ENCODE data around the gene NEK2.

NEK2 gene

DNA sequence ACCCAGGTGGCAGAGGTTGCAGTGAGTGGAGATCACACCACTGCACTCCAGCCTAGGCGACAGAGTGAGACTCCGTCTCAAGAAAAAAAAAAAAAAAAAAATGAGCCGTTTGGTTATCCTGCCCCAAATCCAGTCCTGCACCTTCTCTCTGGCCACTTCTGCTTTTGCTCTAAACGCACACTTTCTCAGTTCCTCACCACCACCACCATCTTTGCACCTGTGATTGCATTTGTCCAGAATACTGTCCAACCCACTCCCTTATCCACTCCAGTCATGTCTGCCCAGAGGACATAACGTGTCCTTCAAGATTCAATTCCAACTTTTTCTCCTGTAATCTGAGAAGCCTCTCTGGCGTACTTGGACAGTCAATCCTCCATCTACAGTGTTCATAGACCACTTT is 2.2 kb upstream of the NEK2 start:
- Histone ChIP-seq H3K36me3 (peaks cover 4% of the 10 kb centered on the region; the same call in 1 of the 2 replicates), H3K4me3 (ENCODE audit: low read depth, low read length) (no peak overlapping the region), H3K9me3 (no peaks in the 10 kb centered on the region), H3K4me1 (peaks cover 5% of the 10 kb centered on the region; the same call in 1 of the 2 replicates), H3K27me3 (no peaks in the 10 kb centered on the region)
- DNase-seq, result no peak
- TF ChIP-seq, protein P1, sequence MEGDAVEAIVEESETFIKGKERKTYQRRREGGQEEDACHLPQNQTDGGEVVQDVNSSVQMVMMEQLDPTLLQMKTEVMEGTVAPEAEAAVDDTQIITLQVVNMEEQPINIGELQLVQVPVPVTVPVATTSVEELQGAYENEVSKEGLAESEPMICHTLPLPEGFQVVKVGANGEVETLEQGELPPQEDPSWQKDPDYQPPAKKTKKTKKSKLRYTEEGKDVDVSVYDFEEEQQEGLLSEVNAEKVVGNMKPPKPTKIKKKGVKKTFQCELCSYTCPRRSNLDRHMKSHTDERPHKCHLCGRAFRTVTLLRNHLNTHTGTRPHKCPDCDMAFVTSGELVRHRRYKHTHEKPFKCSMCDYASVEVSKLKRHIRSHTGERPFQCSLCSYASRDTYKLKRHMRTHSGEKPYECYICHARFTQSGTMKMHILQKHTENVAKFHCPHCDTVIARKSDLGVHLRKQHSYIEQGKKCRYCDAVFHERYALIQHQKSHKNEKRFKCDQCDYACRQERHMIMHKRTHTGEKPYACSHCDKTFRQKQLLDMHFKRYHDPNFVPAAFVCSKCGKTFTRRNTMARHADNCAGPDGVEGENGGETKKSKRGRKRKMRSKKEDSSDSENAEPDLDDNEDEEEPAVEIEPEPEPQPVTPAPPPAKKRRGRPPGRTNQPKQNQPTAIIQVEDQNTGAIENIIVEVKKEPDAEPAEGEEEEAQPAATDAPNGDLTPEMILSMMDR (IDR thresholded peaks at IDR 0.05; ENCODE audit: low read depth, low read length), result no peak

DNA sequence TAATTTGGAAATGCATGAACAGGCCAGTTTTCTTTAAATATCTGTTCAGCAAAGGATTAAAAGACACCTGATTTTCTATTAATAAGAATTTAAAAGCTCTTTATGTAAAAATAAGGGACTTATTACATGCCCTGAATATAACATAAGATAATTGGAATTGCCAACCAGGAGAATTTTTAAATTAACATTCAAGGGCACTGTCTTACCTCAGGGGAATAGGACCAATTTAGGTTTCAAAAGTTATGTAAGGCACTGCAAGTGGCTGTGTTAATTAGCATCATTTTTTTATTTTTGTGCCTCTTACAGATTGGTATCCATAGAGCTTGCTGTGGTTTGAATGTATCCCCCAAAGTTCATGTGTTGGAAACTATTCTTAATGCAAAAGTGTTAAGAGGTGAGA is 1.3 kb upstream of the NEK2 start:
- no peaks in the 10 kb centered on the region for H3K9me3 ChIP-seq
- no peak overlapping the region for H3K4me3 ChIP-seq (ENCODE audit: low read depth, low read length)
- no peak for DNase-seq
- TF ChIP-seq, protein P1 (IDR thresholded peaks at IDR 0.05; ENCODE audit: low read depth, low read length), result no peak
- H3K4me1 ChIP-seq, result peaks cover 5% of the 10 kb centered on the region; the same call in 1 of the 2 replicates
- H3K36me3 ChIP-seq, result peaks cover 4% of the 10 kb centered on the region; the same call in 1 of the 2 replicates
- H3K27me3 ChIP-seq, result no peaks in the 10 kb centered on the region

DNA sequence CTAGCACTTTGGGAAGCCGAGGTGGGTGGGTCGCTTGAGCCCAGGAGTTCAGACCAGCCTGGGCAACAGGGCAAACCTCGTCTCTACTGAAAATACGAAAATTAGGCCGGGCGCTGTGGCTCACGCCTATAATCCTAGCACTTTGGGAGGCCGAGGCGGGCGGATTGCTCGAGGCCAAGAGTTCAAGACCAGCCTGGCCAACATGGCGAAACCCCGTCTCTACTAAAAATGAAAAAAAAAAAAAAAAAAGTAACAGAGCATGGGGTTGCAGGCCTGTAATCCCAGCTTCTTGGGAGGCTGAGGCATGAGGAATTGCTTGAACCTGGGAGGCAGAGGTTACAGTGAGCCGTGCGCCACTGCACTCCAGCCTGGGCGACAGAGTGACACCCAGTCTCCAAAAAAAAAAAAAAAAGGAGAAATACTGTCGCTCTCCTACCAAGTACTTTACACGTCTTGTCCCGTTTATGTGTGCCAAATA is 724 bp upstream of the NEK2 start:
- Histone ChIP-seq H3K4me3 (ENCODE audit: low read depth, low read length) (peak overlapping the region; percentile 92), H3K9me3 (no peaks in the 10 kb centered on the region), H3K4me1 (peaks cover 2% of the 10 kb centered on the region; the same call in 1 of the 2 replicates), H3K36me3 (peaks cover 4% of the 10 kb centered on the region; the same call in 1 of the 2 replicates), H3K27me3 (no peaks in the 10 kb centered on the region)
- TF ChIP-seq, protein P1 (IDR thresholded peaks at IDR 0.05; ENCODE audit: low read depth, low read length), result no peak
- no peak for DNase-seq

DNA sequence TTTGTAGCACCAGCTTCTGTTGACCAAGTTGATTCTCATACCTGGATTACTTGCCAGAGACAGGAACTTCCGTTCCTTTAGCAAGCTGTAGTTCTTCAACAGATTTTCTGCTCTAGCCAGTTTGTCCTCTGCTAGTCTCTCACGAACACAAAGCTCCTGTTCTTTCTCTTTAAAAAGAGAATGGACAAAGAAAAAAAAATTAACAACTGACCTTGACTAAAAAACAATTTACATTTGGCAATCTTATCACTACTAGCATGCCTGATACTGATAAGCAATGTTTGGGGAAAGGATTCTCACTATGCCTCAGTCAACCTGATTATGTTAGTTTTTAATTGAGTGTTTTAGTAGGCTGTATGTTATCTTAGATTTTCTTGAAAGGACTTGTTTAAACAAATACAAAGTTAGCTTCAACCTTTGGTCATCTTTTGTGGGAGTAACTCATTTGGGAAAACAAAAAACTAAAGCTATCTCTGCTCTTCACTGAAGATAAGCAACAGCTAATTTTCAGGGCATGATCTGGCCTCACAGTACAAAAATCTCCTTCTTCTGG is 8.3 kb downstream of the NEK2 start:
- Histone ChIP-seq H3K9me3 (no peaks in the 10 kb centered on the region), H3K36me3 (peaks cover 16% of the 10 kb centered on the region), H3K27me3 (no peaks in the 10 kb centered on the region), H3K4me3 (ENCODE audit: low read depth, low read length) (no peak overlapping the region), H3K4me1 (no peaks in the 10 kb centered on the region)
- TF ChIP-seq, protein P1 (IDR thresholded peaks at IDR 0.05; ENCODE audit: low read depth, low read length), result no peak
- DNase-seq, result no peak

DNA sequence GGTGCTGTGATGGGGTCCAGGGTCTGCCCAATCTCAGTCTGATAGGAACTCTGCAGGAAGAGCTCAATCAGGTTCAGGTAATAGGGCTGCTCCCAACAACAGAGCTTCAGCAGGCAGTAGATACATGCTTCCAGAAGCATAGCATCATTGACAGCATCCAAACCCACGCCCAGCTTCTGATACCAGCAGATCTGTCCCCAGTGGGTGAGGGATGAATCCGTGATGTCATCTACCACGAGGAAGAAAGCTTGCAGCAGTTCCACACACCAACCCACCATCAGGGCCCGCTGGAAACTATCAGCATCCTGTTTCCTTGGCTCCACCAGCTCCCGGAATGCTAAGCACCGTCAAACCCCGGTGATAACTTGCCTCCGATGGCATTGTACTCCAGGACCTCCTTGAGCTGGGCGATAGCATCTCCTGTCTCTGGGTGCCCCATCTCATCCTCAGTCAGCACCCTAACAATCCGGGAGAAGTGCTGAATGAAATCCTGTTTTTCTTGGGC is 14.7 kb downstream of the NEK2 start:
- no peak for DNase-seq
- TF ChIP-seq, protein P1 (IDR thresholded peaks at IDR 0.05; ENCODE audit: low read depth, low read length), result no peak
- Histone ChIP-seq H3K36me3 (no peaks in the 10 kb centered on the region), H3K27me3 (no peaks in the 10 kb centered on the region), H3K4me1 (no peaks in the 10 kb centered on the region), H3K9me3 (no peaks in the 10 kb centered on the region), H3K4me3 (ENCODE audit: low read depth, low read length) (no peak overlapping the region)

DNA sequence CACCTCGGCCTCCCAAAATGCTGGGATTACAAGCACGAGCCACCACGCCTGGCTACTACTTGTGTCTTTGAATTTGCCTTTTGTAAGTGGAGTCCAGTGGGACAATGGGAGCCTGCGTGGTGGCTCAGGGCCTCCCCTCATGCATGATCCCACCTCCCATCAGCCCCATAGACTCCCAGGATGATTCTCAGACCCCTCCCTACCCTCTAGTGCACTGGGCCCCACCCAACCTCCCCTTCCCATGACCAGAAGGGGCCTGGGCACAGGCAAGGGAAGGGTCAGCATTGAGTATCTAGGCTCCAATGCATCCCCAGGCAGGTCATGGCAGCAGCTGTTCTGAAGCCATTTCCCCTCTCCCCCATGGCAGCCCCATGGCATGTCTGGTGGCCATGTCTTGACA is 18.7 kb downstream of the NEK2 start:
- DNase-seq, result no peak
- no peaks in the 10 kb centered on the region for H3K9me3 ChIP-seq
- H3K27me3 ChIP-seq, result no peaks in the 10 kb centered on the region
- TF ChIP-seq, protein P1 (IDR thresholded peaks at IDR 0.05; ENCODE audit: low read depth, low read length), result no peak
- no peak overlapping the region for H3K4me3 ChIP-seq (ENCODE audit: low read depth, low read length)
- no peaks in the 10 kb centered on the region for H3K36me3 ChIP-seq
- H3K4me1 ChIP-seq, result no peaks in the 10 kb centered on the region

Data from BE2C (cell line).